Right renal pelvis (tissue), 4 donors: ENCODE results near the gene PSMC3IP. TPM values are rescaled to one million over a fixed set of nuclear protein-coding genes. Genes with fewer than 3 reads are reported as not detected.

Experiments used
- polyA plus RNA-seq, 4 donors: library from polyadenylated mRNA; unstranded; fragments of 120-200 nt; gene quantifications; one replicate each; pipeline ENCODE4 v1.2.1, GENCODE V29; 2013; ENCODE audit not compliant: insufficient read length in 4 of 4

PSMC3IP gene
- polyA plus RNA-seq, 4 donors: 16.7 to 17.9 (median 16.9) TPM

Other genes starting within 250 kb of the PSMC3IP start
- gene STAT3, start 189.3 kb downstream of the PSMC3IP start, polyA plus RNA-seq: 10 to 100 TPM; 59.8 to 63.4 (median 60.4) TPM
- gene CAVIN1, start 154.5 kb downstream of the PSMC3IP start, polyA plus RNA-seq: 10 to 100 TPM; 64.8 to 82.0 (median 68.3) TPM
- 10 to 100 TPM; 43.1 to 58.2 (median 55.1) TPM for gene ATP6V0A1, start 118.9 kb downstream of the PSMC3IP start, polyA plus RNA-seq
- gene NAGLU, start 41.5 kb downstream of the PSMC3IP start, polyA plus RNA-seq: 10 to 100 TPM; 18.8 to 31.7 (median 24.2) TPM
- gene HSD17B1, start 24.8 kb downstream of the PSMC3IP start, polyA plus RNA-seq: 1 to 10 TPM; 3.0 to 4.8 (median 3.4) TPM
- gene COASY, start 15.6 kb downstream of the PSMC3IP start, polyA plus RNA-seq: 10 to 100 TPM; 55.6 to 60.9 (median 57.1) TPM
- gene MLX, start 10.6 kb downstream of the PSMC3IP start, polyA plus RNA-seq: 10 to 100 TPM; 33.9 to 37.7 (median 34.6) TPM
- gene RETREG3, start 31.6 kb upstream of the PSMC3IP start, polyA plus RNA-seq: 10 to 100 TPM; 42.5 to 46.6 (median 44.4) TPM
- gene TUBG1, start 32.0 kb upstream of the PSMC3IP start, polyA plus RNA-seq: 10 to 100 TPM; 55.8 to 66.1 (median 59.4) TPM
- gene TUBG2, start 81.6 kb upstream of the PSMC3IP start, polyA plus RNA-seq: 10 to 100 TPM; 21.6 to 28.1 (median 25.9) TPM
- gene PLEKHH3, start 99.3 kb upstream of the PSMC3IP start, polyA plus RNA-seq: 10 to 100 TPM; 13.5 to 19.4 (median 15.1) TPM
- gene CCR10, start 104.1 kb upstream of the PSMC3IP start, polyA plus RNA-seq: 1 to 10 TPM; 1.1 to 2.2 (median 1.3) TPM
- 10 to 100 TPM in 1 of 4 donors, 1 to 10 TPM in 3; 8.4 to 10.1 (median 8.5) TPM for gene CNTNAP1, start 104.8 kb upstream of the PSMC3IP start, polyA plus RNA-seq
- gene EZH1, start 167.3 kb upstream of the PSMC3IP start, polyA plus RNA-seq: 10 to 100 TPM; 37.0 to 50.2 (median 45.4) TPM
- 100 to 1,000 TPM; 104 to 113 (median 110) TPM for gene RAMP2, start 183.5 kb upstream of the PSMC3IP start, polyA plus RNA-seq
- 10 to 100 TPM; 85.0 to 90.7 (median 88.9) TPM for gene VPS25, start 195.7 kb upstream of the PSMC3IP start, polyA plus RNA-seq
- 10 to 100 TPM; 11.3 to 14.7 (median 12.2) TPM for gene WNK4, start 202.9 kb upstream of the PSMC3IP start, polyA plus RNA-seq
- 100 to 1,000 TPM; 166 to 178 (median 172) TPM for gene COA3, start 221.0 kb upstream of the PSMC3IP start, polyA plus RNA-seq
- gene CNTD1, start 221.1 kb upstream of the PSMC3IP start, polyA plus RNA-seq: 1 to 10 TPM; 1.7 to 3.1 (median 2.0) TPM
- gene BECN1, start 246.6 kb upstream of the PSMC3IP start, polyA plus RNA-seq: 10 to 100 TPM; 64.8 to 78.0 (median 69.2) TPM